ENCODE results near the gene PDE9A. TPM values are rescaled to one million over a fixed set of nuclear protein-coding genes. Genes with fewer than 3 reads are reported as not detected.

The PDE9A gene
- total RNA-seq, 1 experiment from 2014 or later: 44.8 TPM

GRCh38 chr21:42646076-42646825 is 7.2 kb upstream of the PDE9A start (continued):
- TF ChIP-seq AFF4 (CRISPR knock-in tag; IDR thresholded peaks at IDR 0.05; ENCODE audit: borderline replicate concordance) (no peak), OVOL2 (CRISPR knock-in tag; IDR thresholded peaks at IDR 0.05; ENCODE audit: borderline replicate concordance) (no peak), SOX15 (CRISPR knock-in tag; IDR thresholded peaks at IDR 0.05) (no peak), MLX (CRISPR knock-in tag; IDR thresholded peaks at IDR 0.05) (no peak)

GRCh38 chr21:42646836-42647235 is 6.6 kb upstream of the PDE9A start:
- peaks cover 15% of the 10 kb centered on the region for H3K27me3 Mint-ChIP-seq (ENCODE audit: low read depth)
- CTCF ChIA-PET: no interaction called here
- H3K36me3 Mint-ChIP-seq: no peaks in the 10 kb centered on the region
- DNase-seq (ENCODE audit: low spot score): no peak
- H3K27ac Mint-ChIP-seq: no peak overlapping the region
- no peak for ATAC-seq
- H3K4me3 Mint-ChIP-seq: no peak overlapping the region
- POLR2A ChIA-PET: no interaction called here
- H3K9me3 Mint-ChIP-seq: no peaks in the 10 kb centered on the region
- TF ChIP-seq PREB (CRISPR knock-in tag; IDR thresholded peaks at IDR 0.05; ENCODE audit: borderline replicate concordance) (no peak), CREB1 (CRISPR knock-in tag; IDR thresholded peaks at IDR 0.05) (no peak), E2F1 (CRISPR knock-in tag; IDR thresholded peaks at IDR 0.05) (no peak), FOXK1 (CRISPR knock-in tag; IDR thresholded peaks at IDR 0.05) (no peak), USF1 (CRISPR knock-in tag; IDR thresholded peaks at IDR 0.05) (no peak), FOXJ3 (CRISPR knock-in tag; IDR thresholded peaks at IDR 0.05; ENCODE audit: borderline replicate concordance) (no peak), CTCF (IDR thresholded peaks at IDR 0.05) (no peak), ZBTB21 (CRISPR knock-in tag; IDR thresholded peaks at IDR 0.05; ENCODE audit: borderline replicate concordance) (no peak), ZNF121 (CRISPR knock-in tag; IDR thresholded peaks at IDR 0.05) (no peak), NFYB (CRISPR knock-in tag; conservative IDR thresholded peaks at IDR 0.05; ENCODE audit: low read depth) (no peak), ZNF396 (CRISPR knock-in tag; IDR thresholded peaks at IDR 0.05; ENCODE audit: borderline replicate concordance) (no peak), KAT7 (CRISPR knock-in tag; IDR thresholded peaks at IDR 0.05; ENCODE audit: borderline replicate concordance) (no peak), GRHL2 (CRISPR knock-in tag; IDR thresholded peaks at IDR 0.05; ENCODE audit: insufficient replicate concordance, severe bottlenecking) (no peak), ATF6 (CRISPR knock-in tag; IDR thresholded peaks at IDR 0.05) (no peak), E2F5 (CRISPR knock-in tag; IDR thresholded peaks at IDR 0.05) (no peak)
- peaks cover 11% of the 10 kb centered on the region for H3K4me1 Mint-ChIP-seq

All from WTC11 (cell line).